AG09319 (cell line): ENCODE data around the gene MVB12B.

Source experiments
- DNase-seq: peaks from one replicate; pipeline ENCODE4 v3.0.0-alpha.2; 2010; ENCODE audit warnings: low read depth; ENCODE audit errors: extremely low read depth
- TF ChIP-seq, protein P1 (sequence below): IDR thresholded peaks from 2 replicates; pipeline ENCODE4 v1.5.1; 2011; ENCODE audit warnings: low read depth, mild to moderate bottlenecking, inconsistent platforms, low read length, moderate library complexity

Gene MVB12B

DNA sequence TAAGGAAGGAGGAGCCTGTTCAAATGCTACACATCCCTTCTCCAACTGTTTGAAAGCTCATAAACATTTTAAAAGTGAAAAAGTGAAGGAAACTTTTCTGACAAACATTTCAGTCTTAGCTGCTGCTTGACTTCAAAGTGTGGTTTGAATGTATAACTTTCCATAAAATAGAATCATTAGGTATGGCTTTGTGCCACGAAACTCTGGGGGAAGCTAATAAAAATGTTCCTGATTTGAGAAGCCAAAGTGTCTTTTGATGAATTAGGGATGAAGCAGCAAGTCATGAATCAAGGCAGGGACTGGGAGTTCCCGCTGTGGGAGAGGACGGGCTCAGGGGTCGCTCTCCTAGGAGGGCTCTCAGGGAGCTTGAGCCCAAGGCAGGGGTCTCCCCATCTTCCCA, 15.3 kb downstream of the MVB12B start:
- no peak for DNase-seq
- TF ChIP-seq, protein P1, sequence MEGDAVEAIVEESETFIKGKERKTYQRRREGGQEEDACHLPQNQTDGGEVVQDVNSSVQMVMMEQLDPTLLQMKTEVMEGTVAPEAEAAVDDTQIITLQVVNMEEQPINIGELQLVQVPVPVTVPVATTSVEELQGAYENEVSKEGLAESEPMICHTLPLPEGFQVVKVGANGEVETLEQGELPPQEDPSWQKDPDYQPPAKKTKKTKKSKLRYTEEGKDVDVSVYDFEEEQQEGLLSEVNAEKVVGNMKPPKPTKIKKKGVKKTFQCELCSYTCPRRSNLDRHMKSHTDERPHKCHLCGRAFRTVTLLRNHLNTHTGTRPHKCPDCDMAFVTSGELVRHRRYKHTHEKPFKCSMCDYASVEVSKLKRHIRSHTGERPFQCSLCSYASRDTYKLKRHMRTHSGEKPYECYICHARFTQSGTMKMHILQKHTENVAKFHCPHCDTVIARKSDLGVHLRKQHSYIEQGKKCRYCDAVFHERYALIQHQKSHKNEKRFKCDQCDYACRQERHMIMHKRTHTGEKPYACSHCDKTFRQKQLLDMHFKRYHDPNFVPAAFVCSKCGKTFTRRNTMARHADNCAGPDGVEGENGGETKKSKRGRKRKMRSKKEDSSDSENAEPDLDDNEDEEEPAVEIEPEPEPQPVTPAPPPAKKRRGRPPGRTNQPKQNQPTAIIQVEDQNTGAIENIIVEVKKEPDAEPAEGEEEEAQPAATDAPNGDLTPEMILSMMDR = no peak

DNA sequence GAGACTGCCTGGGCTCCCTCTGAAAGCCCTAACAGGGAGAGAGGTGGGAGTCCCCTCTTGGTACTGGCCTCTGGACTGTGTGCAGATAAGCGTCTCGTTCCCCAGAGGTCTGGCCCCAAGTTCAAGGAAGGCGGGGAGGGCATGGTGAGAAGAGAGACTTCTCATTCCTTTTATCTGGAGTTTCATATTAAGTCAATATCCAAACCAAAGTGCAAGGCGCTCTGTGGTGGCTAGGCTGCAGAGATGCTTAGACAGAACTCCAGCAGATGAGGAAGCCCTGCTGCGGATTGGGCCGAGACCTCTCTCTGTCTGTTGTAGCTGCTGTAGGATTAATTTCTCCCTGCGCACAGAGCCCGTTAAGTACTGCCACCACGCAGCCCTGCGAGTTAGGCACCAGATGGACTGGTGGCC, 16.0 kb downstream of the MVB12B start:
- no peak for DNase-seq
- TF ChIP-seq, protein P1 = no peak

DNA sequence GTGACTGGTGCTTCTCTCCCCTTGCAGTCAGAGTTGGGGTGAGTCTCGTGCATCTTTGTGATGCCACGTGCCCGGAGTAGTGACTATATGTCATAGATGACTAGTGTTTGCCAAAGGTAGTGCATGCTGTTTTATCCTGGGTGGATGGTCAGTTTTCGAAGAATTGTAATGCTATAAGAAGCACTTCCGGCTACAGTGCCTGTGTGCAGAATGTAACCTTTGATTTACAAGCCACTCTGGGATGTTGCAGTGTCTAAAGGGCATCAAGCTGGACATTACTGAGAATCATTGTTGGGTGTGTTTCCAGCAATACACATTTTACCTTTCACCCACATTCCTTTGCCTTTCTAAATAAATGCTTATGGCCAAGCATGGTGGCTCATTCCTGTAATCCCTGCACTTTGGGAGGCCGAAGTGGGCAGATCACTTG, 16.7 kb downstream of the MVB12B start:
- TF ChIP-seq, protein P1 = no peak
- no peak for DNase-seq

DNA sequence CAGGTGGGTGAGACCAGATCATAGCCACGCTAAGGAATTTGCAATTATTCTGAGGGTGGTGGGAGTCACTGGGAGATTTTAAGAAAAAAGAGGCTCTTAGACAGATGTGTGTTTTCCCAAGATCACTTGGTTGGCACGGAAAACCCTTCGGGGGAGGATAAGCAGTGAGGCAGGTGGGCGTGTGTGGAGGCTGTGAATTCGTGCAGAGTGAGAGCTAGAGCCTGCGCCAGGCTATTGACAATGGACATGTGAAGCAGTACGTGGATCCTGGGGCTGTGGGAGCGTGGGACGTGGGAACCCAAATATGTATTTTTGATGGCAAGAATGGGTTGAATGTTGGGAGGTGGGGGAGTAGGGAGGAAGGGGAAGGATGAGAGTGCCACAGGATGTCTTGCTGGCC, 19.4 kb downstream of the MVB12B start:
- TF ChIP-seq, protein P1 = no peak
- no peak for DNase-seq

DNA sequence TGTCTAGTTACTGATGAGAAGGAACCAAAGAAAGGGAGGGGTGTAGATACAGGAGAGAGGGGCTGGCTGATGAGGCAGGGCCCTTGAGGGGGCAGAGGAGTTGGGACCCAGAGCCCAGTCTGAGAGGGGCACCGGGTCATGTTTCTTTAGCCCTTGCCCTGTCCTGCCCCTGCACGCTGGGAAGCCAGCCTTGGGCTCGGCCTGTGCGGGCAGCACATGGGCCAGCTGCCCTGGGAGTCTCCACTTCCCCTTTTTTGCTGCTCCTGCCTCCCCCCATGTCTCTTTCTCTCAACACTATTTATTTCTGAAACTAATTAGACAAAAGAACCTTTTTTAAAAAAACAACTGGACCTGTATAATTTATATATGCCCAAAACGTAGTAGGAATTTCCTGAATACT, 20.5 kb downstream of the MVB12B start:
- no peak for DNase-seq
- TF ChIP-seq, protein P1 = no peak

DNA sequence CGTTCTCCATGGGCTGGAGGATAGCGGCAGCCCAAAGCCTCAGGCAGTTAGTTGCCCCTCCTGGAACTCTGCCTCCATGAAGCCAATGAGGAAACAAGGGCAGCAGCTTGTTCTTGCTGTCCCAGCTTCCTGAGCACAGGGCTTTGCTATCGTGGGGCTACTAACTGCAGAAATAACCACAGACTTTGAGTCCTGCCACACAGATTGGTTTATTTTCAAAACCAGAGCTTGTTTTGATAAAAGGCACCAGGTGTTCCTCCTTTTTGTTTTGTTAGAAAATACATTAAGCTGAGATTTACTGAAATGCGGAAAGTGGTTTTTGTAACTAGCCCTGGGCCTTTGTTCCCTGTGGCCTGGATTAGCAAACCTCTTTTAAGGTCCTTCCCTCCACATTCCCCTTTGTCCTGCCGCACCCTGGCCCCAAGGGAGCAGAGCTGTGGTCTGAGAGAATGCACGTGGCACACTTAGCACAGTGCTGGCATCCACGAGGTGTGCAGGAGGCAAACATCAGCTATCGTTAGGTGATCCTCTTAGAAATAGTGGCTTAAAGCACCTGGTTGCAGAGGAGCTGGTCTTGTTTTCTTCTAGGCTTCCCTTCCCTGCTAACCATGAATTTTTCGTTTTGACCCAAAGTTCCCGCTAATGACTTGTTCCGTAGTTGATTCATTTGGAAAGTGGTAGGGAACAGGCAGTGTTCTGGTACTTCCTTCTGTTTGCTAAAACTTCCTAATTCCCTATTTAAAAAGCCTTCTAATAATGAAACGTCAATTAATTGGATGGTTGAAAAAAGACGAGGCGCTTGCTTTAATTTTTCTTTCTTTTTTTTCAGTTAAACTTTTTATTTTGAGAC, 21.5 kb downstream of the MVB12B start:
- TF ChIP-seq, protein P1 = no peak
- DNase-seq = no peak

DNA sequence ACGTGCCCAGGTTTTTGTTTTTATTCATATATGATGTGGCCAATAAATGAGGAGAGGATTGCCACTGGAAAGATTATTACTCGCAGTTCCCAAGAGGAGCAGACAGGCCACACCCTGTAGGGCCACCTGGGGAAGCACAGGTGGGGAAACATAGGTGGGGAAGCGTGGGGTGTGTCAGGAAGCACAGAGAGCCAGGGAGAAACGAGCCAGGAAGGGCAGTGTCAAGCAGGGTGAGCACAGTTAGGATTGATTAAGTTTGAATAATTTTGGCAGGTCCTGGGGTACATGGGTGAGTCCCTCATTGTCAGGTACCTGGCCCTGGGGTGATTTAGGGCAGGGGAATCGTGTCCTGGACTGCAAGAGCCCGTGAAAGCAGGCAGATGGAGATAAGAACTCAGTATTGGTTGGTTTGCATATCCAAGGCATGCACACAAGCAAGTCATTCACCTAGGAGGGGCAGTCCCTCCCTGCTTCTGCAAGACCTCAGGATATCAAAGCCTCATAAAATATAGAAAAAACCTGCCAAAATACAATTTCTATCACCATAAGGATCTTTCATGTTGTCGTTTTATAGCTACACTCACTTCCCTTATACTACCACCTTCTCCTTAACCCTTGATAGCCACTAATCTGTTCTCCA, 22.4 kb downstream of the MVB12B start:
- DNase-seq = no peak
- TF ChIP-seq, protein P1 = no peak
